ENCODE results near the gene ZNF608.

ZNF608 gene

DNA sequence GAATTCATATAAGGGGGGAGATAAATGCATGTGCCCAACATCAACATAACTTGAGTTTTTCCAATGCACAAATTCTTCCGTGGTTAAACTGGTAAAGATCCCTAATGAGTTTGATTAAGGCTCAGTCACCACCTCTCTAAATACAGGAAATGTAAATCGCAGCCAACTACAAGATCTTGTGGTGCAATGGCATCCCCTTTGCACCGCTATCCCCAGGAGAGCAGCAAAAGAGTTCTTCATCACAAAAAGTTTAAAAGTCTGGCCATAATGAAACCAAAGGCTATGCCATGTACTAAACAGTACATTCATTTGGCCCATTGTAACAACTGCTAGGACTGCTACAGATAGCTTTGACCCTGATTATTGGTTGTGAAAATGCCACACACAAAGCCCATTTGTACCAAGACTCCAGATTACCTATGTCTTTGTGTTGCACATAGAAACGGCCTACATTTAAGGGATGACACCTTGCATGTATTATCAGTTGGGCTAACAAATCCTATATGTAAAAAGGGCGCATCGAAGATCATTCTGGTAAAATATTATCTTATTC lies 44.5 kb downstream of the ZNF608 start:
- Histone ChIP-seq H3K9ac (no peak overlapping the region), H3K4me2 (ENCODE audit: low read length) (no peak overlapping the region), H3K79me2 (peaks cover 3% of the 10 kb centered on the region), H3K27me3 (ENCODE audit: control insufficient read depth, insufficient read depth, low read length) (no peaks in the 10 kb centered on the region), H3K4me1 (peaks cover 2% of the 10 kb centered on the region), H3K36me3 (ENCODE audit: control insufficient read depth, insufficient read depth, low read length) (no peaks in the 10 kb centered on the region), H2AFZ (no peak overlapping the region), H3K9me3 (ENCODE audit: control insufficient read depth, low read length) (no peaks in the 10 kb centered on the region), H3K4me3 (ENCODE audit: low read depth, low read length) (no peak overlapping the region), H3K27ac (no peak overlapping the region)
- TF ChIP-seq, protein P1, sequence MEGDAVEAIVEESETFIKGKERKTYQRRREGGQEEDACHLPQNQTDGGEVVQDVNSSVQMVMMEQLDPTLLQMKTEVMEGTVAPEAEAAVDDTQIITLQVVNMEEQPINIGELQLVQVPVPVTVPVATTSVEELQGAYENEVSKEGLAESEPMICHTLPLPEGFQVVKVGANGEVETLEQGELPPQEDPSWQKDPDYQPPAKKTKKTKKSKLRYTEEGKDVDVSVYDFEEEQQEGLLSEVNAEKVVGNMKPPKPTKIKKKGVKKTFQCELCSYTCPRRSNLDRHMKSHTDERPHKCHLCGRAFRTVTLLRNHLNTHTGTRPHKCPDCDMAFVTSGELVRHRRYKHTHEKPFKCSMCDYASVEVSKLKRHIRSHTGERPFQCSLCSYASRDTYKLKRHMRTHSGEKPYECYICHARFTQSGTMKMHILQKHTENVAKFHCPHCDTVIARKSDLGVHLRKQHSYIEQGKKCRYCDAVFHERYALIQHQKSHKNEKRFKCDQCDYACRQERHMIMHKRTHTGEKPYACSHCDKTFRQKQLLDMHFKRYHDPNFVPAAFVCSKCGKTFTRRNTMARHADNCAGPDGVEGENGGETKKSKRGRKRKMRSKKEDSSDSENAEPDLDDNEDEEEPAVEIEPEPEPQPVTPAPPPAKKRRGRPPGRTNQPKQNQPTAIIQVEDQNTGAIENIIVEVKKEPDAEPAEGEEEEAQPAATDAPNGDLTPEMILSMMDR (IDR thresholded peaks at IDR 0.05): no peak

DNA sequence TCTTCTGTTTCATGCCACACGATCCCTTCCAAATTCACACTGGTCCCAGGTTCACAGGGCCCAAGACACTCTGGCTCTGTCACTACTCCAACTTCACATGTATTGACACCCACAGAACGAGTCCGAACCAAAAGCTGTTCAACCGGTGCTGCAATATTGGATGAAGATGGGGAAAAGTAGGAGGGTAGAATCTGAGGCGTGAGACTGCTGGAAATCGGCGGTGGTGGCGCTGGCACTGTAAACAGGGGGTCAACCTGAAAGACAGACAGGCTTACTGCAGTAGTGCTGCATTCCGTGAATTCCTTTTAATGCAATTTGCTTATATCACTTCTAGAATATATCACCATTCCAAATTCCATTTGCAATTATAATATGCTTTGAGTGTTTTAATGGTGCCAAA lies 45.4 kb downstream of the ZNF608 start:
- Histone ChIP-seq H3K4me1 (peaks cover 2% of the 10 kb centered on the region), H3K9me3 (ENCODE audit: control insufficient read depth, low read length) (no peaks in the 10 kb centered on the region), H3K27me3 (ENCODE audit: control insufficient read depth, insufficient read depth, low read length) (no peaks in the 10 kb centered on the region), H3K4me2 (ENCODE audit: low read length) (no peak overlapping the region), H2AFZ (no peak overlapping the region), H3K27ac (no peak overlapping the region), H3K4me3 (ENCODE audit: low read depth, low read length) (no peak overlapping the region), H3K36me3 (ENCODE audit: control insufficient read depth, insufficient read depth, low read length) (no peaks in the 10 kb centered on the region), H3K79me2 (no peaks in the 10 kb centered on the region), H3K9ac (no peak overlapping the region)
- TF ChIP-seq, protein P1 (IDR thresholded peaks at IDR 0.05): no peak

DNA sequence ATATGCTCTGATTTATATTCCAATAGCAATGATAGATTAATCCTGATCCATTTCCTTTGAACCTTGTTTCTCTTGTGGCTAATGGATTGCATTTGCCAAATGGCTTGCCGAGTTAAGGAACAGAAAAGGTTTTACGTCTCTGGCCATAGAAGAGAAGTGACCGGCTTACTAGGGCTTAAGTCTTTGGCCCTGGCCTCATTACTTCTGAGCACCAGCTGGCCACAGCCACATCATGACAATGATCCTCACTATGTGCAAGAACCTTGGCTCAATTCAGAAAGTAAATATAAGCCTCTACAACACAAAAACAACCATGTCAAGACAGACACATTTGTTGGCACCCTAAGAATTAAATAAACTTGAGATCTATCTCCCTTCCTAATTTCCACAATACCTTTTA lies 46.1 kb downstream of the ZNF608 start:
- Histone ChIP-seq H3K27ac (no peak overlapping the region), H3K79me2 (no peaks in the 10 kb centered on the region), H3K4me3 (ENCODE audit: low read depth, low read length) (no peak overlapping the region), H3K9ac (no peak overlapping the region), H3K9me3 (ENCODE audit: control insufficient read depth, low read length) (no peaks in the 10 kb centered on the region), H3K27me3 (ENCODE audit: control insufficient read depth, insufficient read depth, low read length) (no peaks in the 10 kb centered on the region), H3K4me2 (ENCODE audit: low read length) (no peak overlapping the region), H3K36me3 (ENCODE audit: control insufficient read depth, insufficient read depth, low read length) (no peaks in the 10 kb centered on the region), H2AFZ (no peak overlapping the region), H3K4me1 (peaks cover 2% of the 10 kb centered on the region)
- TF ChIP-seq, protein P1 (IDR thresholded peaks at IDR 0.05): no peak

DNA sequence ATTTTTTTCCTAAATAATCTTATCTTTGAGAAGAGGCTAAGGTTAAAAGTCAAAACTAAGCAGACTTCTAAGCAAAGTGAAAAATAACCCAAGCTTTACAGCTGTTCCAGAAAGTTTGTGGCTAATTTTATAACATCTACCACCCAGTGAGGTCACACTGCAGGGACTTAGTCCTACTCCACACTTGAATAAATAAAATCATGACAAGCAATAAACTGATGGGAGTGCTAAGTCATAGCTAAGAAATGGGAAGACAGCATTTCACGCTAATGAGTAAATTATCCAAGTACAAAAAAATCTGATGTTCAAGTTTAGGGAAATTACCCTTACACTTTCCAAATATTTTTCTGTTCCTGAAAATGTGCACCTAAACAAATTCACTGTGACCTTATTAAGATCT lies 47.7 kb downstream of the ZNF608 start:
- no peak overlapping the region for H3K4me3 ChIP-seq (ENCODE audit: low read depth, low read length)
- TF ChIP-seq, protein P1 (IDR thresholded peaks at IDR 0.05): no peak
- no peak overlapping the region for H3K4me2 ChIP-seq (ENCODE audit: low read length)
- H3K27ac ChIP-seq: no peak overlapping the region
- H3K79me2 ChIP-seq: no peaks in the 10 kb centered on the region
- no peak overlapping the region for H3K9ac ChIP-seq
- no peaks in the 10 kb centered on the region for H3K36me3 ChIP-seq (ENCODE audit: control insufficient read depth, insufficient read depth, low read length)
- H3K27me3 ChIP-seq (ENCODE audit: control insufficient read depth, insufficient read depth, low read length): no peaks in the 10 kb centered on the region
- H3K9me3 ChIP-seq (ENCODE audit: control insufficient read depth, low read length): no peaks in the 10 kb centered on the region
- peaks cover 2% of the 10 kb centered on the region for H3K4me1 ChIP-seq
- no peak overlapping the region for H2AFZ ChIP-seq

DNA sequence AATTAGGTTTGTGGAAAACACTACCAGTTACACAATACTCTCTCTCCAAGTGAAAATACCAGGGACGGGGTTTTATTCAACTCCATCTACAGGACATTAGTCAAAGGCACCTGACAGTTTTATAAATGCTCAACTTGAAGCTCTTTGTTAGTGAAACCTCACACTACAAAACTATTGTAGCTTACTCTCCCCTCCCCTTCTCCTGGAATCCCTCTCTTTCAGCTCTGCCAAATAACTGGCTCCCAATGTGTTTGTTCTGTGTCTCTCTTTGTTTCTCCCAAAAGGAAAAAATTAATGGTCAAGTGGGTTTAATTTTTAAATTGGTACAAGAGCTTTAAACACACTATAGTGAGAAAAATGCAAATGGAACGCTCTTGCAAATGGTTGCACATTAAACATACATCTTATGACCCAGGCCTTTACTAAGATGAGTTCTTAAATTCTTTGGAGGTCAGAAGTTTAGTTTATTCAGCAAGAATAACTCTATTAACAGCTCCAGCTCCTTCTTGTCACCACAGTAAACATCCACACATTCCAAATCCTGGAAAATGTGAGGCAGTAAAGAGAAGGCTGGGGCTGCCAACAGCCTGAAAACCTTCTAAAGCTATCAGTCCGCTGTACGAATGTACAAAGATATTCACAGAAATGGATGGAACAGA lies 48.4 kb downstream of the ZNF608 start:
- H3K79me2 ChIP-seq: no peaks in the 10 kb centered on the region
- H3K9me3 ChIP-seq (ENCODE audit: control insufficient read depth, low read length): no peaks in the 10 kb centered on the region
- no peaks in the 10 kb centered on the region for H3K36me3 ChIP-seq (ENCODE audit: control insufficient read depth, insufficient read depth, low read length)
- TF ChIP-seq, protein P1 (IDR thresholded peaks at IDR 0.05): no peak
- no peak overlapping the region for H2AFZ ChIP-seq
- no peak overlapping the region for H3K4me3 ChIP-seq (ENCODE audit: low read depth, low read length)
- H3K27ac ChIP-seq: no peak overlapping the region
- H3K4me1 ChIP-seq: peaks cover 2% of the 10 kb centered on the region
- H3K9ac ChIP-seq: no peak overlapping the region
- no peaks in the 10 kb centered on the region for H3K27me3 ChIP-seq (ENCODE audit: control insufficient read depth, insufficient read depth, low read length)
- H3K4me2 ChIP-seq (ENCODE audit: low read length): no peak overlapping the region

All from parathyroid adenoma (tissue), 2 donors.